Karpas-422 (cell line): ENCODE data around the gene HACD1. TPM values are rescaled to one million over a fixed set of nuclear protein-coding genes. Genes with fewer than 3 reads are reported as not detected.
A peak's percentile ranks its signal among the peaks of the same experiment; 100 is the strongest.
"Not testable (repeated sequence)": the region's sequence is repeated elsewhere in the genome, so short reads cannot be mapped to it uniquely, and the experiment has no call there.

ENCODE experiments used
- DNase-seq: peaks from one replicate; pipeline ENCODE4 v3.0.0-alpha.2; 2015
- H2AFZ ChIP-seq: fragments of 200-600 bp; sonication (generic); 2 replicates; pipeline ENCODE4 v1.6.1; 2014; ENCODE audit warnings: antibody characterized with exemption, low read length, mixed read lengths
- H3K27ac ChIP-seq: fragments of 200-600 bp; sonication (generic); 2 replicates; pipeline ENCODE4 v1.5.1; 2014; ENCODE audit warnings: mild to moderate bottlenecking, low read length, moderate library complexity
- H3K27me3 ChIP-seq: fragments of 200-600 bp; sonication (generic); 2 replicates; pipeline ENCODE4 v1.6.1; 2014; ENCODE audit warnings: low read length, mixed read lengths
- H3K36me3 ChIP-seq: fragments of 200-600 bp; sonication (generic); 2 replicates; pipeline ENCODE4 v1.6.1; 2014; ENCODE audit warnings: low read length, mixed read lengths; ENCODE audit not compliant: insufficient read depth
- H3K4me1 ChIP-seq: fragments of 200-600 bp; sonication (generic); 2 replicates; pipeline ENCODE4 v1.6.1; 2014; ENCODE audit warnings: mild to moderate bottlenecking, low read length, mixed read lengths
- H3K4me2 ChIP-seq: fragments of 200-600 bp; sonication (generic); 2 replicates; pipeline ENCODE4 v1.6.1; 2014; ENCODE audit warnings: low read length, low read depth, mild to moderate bottlenecking; ENCODE audit not compliant: poor library complexity, severe bottlenecking
- H3K4me3 ChIP-seq: fragments of 200-600 bp; sonication (generic); 2 replicates; pipeline ENCODE4 v1.5.1; 2014; ENCODE audit warnings: mild to moderate bottlenecking, antibody characterized with exemption, low read length, mixed read lengths
- H3K79me2 ChIP-seq: fragments of 200-600 bp; sonication (generic); 2 replicates; pipeline ENCODE4 v1.6.1; 2014; ENCODE audit warnings: mild to moderate bottlenecking, low read length, mixed read lengths
- H3K9ac ChIP-seq: fragments of 200-600 bp; sonication (generic); 2 replicates; pipeline ENCODE4 v1.6.0; 2014; ENCODE audit warnings: low read length
- H3K9me2 ChIP-seq: fragments of 200-600 bp; sonication (generic), shearing (Covaris generic); replicated peaks from 2 replicates; pipeline ENCODE4 v1.6.0; 2014; ENCODE audit warnings: mild to moderate bottlenecking, low read length, moderate library complexity; ENCODE audit not compliant: insufficient read depth
- H3K9me3 ChIP-seq: fragments of 300-700, 200-600 bp; sonication (generic); 2 replicates; pipeline ENCODE4 v1.6.1; 2014; ENCODE audit warnings: low read length, mixed read lengths
- H4K20me1 ChIP-seq: fragments of 200-600 bp; sonication (generic); 2 replicates; pipeline ENCODE4 v1.6.1; 2014; ENCODE audit warnings: mild to moderate bottlenecking, antibody characterized with exemption, low read length, low read depth; ENCODE audit not compliant: insufficient read depth
- total RNA-seq: library from RNA; depleted of rRNA; stranded (reverse); fragments of >200 nt; shearing (Covaris generic); gene quantifications from 2 replicates; pipeline ENCODE4 v1.2.3, GENCODE V29; 2014; ENCODE audit warnings: low replicate concordance

HACD1 gene
- total RNA-seq, 1 experiment from 2014 or later: not detected

DNA sequence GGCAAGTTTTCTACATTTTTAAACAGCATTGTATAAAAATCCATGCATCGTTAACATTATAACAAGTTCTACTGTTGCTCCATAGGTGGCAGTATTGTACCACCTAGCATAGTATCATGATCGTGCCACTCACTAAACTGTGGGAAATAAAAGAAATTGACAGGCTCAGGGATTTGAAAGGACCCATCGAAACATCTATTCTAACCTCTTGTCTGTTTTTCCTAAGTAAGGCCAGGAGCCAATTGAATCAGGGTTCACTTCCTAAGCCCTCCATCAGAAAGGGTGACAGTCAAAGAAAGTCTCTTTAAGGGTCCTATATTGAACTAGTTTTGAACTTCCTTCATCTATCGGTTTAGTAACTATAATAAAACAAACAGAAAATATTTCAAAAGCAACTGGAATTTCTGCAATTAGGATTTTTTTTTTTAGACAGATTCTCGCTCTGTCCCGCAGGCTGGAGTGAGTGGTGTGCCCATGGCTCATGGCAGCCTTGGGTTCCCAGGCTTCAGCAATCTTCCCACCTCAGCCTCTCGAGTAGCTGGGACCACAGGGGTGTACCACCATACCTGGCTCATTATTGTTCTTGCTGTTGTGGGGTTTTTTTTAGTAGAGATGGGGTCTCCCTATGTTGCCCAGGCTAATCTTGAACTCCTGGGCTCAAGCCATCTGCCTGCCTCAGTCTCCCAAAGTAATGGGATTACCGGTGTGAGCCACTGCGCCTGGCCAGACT is 9.4 kb downstream of the HACD1 start:
- H2AFZ ChIP-seq: no peak overlapping the region
- H3K4me1 ChIP-seq: no peaks in the 10 kb centered on the region
- H3K36me3 ChIP-seq: no peaks in the 10 kb centered on the region
- H3K9ac ChIP-seq: no peak overlapping the region
- H3K27ac ChIP-seq: no peak overlapping the region
- H3K79me2 ChIP-seq: no peaks in the 10 kb centered on the region
- peak; percentile 81 for DNase-seq
- no peaks in the 10 kb centered on the region for H3K9me3 ChIP-seq
- no peak overlapping the region for H3K4me3 ChIP-seq
- no peaks in the 10 kb centered on the region for H4K20me1 ChIP-seq
- H3K9me2 ChIP-seq: no peaks in the 10 kb centered on the region
- H3K4me2 ChIP-seq: no peak overlapping the region
- no peaks in the 10 kb centered on the region for H3K27me3 ChIP-seq

GRCh38 chr10:17607060-17607459 is 10.1 kb downstream of the HACD1 start:
- Histone ChIP-seq H3K36me3 (no peaks in the 10 kb centered on the region), H2AFZ (no peak overlapping the region), H3K9me3 (no peaks in the 10 kb centered on the region), H3K9ac (no peak overlapping the region), H3K4me1 (no peaks in the 10 kb centered on the region), H3K4me3 (no peak overlapping the region), H3K27ac (no peak overlapping the region), H3K79me2 (no peaks in the 10 kb centered on the region), H3K27me3 (no peaks in the 10 kb centered on the region), H3K9me2 (no peaks in the 10 kb centered on the region), H3K4me2 (no peak overlapping the region), H4K20me1 (no peaks in the 10 kb centered on the region)
- no peak for DNase-seq

- Histone ChIP-seq H3K9me3 (no peaks in the 10 kb centered on the region), H4K20me1 (no peaks in the 10 kb centered on the region), H3K4me1 (no peaks in the 10 kb centered on the region), H3K27me3 (no peaks in the 10 kb centered on the region), H3K27ac (no peak overlapping the region), H3K9ac (no peak overlapping the region), H3K9me2 (no peaks in the 10 kb centered on the region), H3K36me3 (no peaks in the 10 kb centered on the region), H3K4me3 (no peak overlapping the region), H3K79me2 (no peaks in the 10 kb centered on the region), H3K4me2 (no peak overlapping the region), H2AFZ (no peak overlapping the region)
- DNase-seq: no peak
Observed at GRCh38 chr10:17606547-17607040, 10.6 kb downstream of the HACD1 start.

GRCh38 chr10:17605936-17606335 is 11.2 kb downstream of the HACD1 start:
- Histone ChIP-seq H3K9ac (no peak overlapping the region), H3K27ac (no peak overlapping the region)

DNA sequence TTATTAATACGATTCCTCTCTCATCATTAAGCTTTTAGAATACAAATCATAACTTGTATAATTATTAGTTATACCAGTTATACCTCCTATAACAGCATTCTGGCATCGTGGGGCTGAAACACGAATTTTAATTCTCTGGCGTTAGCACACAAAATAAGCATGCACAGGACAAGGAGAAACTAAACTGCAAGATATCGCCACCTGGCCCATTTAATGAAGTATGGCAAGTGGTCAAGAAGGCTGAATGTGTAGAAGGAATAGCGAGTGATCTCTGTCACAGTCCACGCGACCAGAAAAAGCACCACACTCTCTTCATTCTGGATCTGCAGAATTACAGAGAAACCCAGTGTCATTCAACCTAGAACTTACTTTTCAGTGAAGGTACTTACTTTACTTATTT is 18.1 kb downstream of the HACD1 start:
- H3K36me3 ChIP-seq: no peaks in the 10 kb centered on the region
- no peaks in the 10 kb centered on the region for H4K20me1 ChIP-seq
- H3K79me2 ChIP-seq: no peaks in the 10 kb centered on the region
- no peaks in the 10 kb centered on the region for H3K9me3 ChIP-seq
- H3K4me3 ChIP-seq: no peak overlapping the region
- no peaks in the 10 kb centered on the region; the same call in 1 of the 2 replicates for H3K27me3 ChIP-seq
- no peaks in the 10 kb centered on the region for H3K9me2 ChIP-seq
- no peak overlapping the region for H3K27ac ChIP-seq
- no peak overlapping the region for H2AFZ ChIP-seq
- H3K9ac ChIP-seq: no peak overlapping the region
- H3K4me2 ChIP-seq: no peak overlapping the region
- peak; percentile 57 for DNase-seq
- H3K4me1 ChIP-seq: no peaks in the 10 kb centered on the region

More at GRCh38 chr10:17605936-17606335, 11.2 kb downstream of the HACD1 start:
- no peak overlapping the region for H3K4me2 ChIP-seq
- H3K9me2 ChIP-seq: no peaks in the 10 kb centered on the region
- H3K4me3 ChIP-seq: no peak overlapping the region
- no peaks in the 10 kb centered on the region for H3K79me2 ChIP-seq
- no peaks in the 10 kb centered on the region for H3K4me1 ChIP-seq
- H2AFZ ChIP-seq: no peak overlapping the region
- no peaks in the 10 kb centered on the region for H3K36me3 ChIP-seq
- DNase-seq: no peak
- H3K27me3 ChIP-seq: no peaks in the 10 kb centered on the region
- H4K20me1 ChIP-seq: no peaks in the 10 kb centered on the region
- no peaks in the 10 kb centered on the region for H3K9me3 ChIP-seq

- no peaks in the 10 kb centered on the region for H3K79me2 ChIP-seq
Observed at GRCh38 chr10:17597386-17597785, 19.8 kb downstream of the HACD1 start.

GRCh38 chr10:17590969-17591645 is 26.1 kb downstream of the HACD1 start:
- H3K9ac ChIP-seq: no peak overlapping the region
- no peaks in the 10 kb centered on the region for H3K79me2 ChIP-seq
- H3K9me3 ChIP-seq: no peaks in the 10 kb centered on the region
- no peak overlapping the region for H3K4me3 ChIP-seq
- no peaks in the 10 kb centered on the region for H3K9me2 ChIP-seq
- no peak overlapping the region for H2AFZ ChIP-seq
- H3K27ac ChIP-seq: no peak overlapping the region
- no peaks in the 10 kb centered on the region for H4K20me1 ChIP-seq
- H3K27me3 ChIP-seq: no peaks in the 10 kb centered on the region; the same call in 1 of the 2 replicates
- no peaks in the 10 kb centered on the region for H3K36me3 ChIP-seq
- no peak for DNase-seq
- H3K4me1 ChIP-seq: peaks cover 13% of the 10 kb centered on the region
- H3K4me2 ChIP-seq: no peak overlapping the region

More at GRCh38 chr10:17597386-17597785, 19.8 kb downstream of the HACD1 start:
- Histone ChIP-seq H3K9me3 (no peaks in the 10 kb centered on the region), H3K9ac (no peak overlapping the region), H2AFZ (no peak overlapping the region), H3K4me3 (no peak overlapping the region), H3K4me2 (no peak overlapping the region), H3K27ac (no peak overlapping the region), H3K27me3 (no peaks in the 10 kb centered on the region; the same call in 1 of the 2 replicates), H3K9me2 (no peaks in the 10 kb centered on the region), H4K20me1 (no peaks in the 10 kb centered on the region), H3K4me1 (no peaks in the 10 kb centered on the region), H3K36me3 (no peaks in the 10 kb centered on the region)
- DNase-seq: no peak

GRCh38 chr10:17589316-17589715 is 27.9 kb downstream of the HACD1 start:
- H3K36me3 ChIP-seq, H3K4me3 ChIP-seq, H3K4me2 ChIP-seq, H3K27me3 ChIP-seq, H4K20me1 ChIP-seq, DNase-seq, H2AFZ ChIP-seq, H3K27ac ChIP-seq, H3K9me3 ChIP-seq, H3K79me2 ChIP-seq, H3K9me2 ChIP-seq, H3K9ac ChIP-seq: not testable (repeated sequence)
- H3K4me1 ChIP-seq: peaks cover 30% of the 10 kb centered on the region
